GM19452 (cell line): ENCODE results near the gene BCL6.

Experiments used
- ATAC-seq: cut with Tn5 transposase; IDR thresholded peaks from one replicate; pipeline ENCODE4 v1.9.1; 2021; ENCODE audit not compliant: unreplicated experiment

The BCL6 gene

DNA sequence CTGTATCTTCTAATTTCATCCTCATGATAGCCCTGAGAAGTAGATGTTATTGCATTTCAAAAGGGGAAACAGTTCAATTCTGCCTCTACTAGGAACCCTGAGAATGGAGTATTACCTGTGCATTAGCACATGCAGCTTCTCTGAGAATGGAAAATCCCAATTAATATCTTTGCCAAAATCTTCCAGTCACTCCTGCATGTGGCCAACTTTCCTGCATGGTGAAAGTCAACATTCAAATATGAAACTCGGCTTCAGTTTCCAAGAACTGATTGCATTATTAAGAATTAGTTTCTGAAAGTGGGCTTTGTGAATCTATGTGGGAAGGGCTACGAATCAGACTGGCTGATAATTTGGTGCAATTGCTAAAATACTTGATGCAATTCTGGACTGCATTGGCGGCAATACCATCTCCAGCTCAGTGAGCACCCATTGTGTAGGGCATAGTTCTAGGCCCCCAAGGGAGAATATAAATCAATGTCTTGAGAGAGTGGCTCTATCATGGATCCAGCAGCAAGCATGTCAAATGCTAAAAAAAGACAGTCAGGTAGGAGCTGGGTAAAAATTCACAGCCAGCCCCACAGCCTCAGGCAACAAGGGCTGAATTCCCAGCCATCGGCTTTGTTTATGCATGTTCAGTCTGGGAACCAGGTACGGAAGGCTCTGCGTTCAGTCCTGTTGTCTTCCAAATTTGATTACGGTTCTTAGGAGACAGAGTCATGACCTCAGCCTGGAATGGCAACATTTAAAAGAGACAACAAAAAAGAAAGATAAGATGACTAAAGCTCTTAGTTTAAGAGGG is 18.8 kb upstream of the BCL6 start:
- no peak for ATAC-seq

DNA sequence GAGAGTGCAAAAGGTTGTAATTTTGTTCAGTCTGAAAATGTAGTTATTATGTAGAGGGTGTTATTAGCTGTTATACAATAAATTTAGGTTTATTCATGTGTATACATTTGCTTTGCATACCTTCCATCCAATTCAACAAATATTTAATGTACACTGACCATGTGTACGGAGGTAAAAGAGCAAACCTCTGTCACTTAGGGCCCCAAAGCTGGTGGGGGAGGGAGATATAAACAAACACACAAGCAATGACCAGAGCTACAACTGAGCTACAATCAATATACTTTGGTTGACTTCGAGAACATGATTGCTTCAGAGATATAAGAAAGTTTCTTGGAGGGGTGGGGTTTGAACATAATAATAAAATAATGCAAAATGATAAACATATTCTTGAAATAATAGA is 17.5 kb upstream of the BCL6 start:
- no peak for ATAC-seq

DNA sequence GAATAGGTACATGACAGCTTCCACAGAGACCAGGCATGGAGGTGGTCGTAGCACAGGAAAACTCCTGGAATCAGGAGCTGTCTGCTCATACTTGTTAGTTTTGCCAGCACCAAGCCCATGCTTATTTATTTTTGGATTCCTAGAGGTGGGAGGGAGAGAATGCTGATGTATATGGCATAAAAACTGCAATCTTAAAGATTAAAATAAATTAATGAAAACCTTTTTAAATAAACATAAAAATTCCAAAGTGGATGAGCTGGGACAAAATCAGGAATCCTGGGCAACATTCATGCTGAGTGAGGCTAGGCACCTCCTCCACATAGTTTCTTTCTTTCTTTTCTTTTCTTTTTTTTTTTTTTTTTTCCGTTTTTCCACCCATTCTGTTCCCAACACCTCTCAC is 14.3 kb upstream of the BCL6 start:
- ATAC-seq = no peak

DNA sequence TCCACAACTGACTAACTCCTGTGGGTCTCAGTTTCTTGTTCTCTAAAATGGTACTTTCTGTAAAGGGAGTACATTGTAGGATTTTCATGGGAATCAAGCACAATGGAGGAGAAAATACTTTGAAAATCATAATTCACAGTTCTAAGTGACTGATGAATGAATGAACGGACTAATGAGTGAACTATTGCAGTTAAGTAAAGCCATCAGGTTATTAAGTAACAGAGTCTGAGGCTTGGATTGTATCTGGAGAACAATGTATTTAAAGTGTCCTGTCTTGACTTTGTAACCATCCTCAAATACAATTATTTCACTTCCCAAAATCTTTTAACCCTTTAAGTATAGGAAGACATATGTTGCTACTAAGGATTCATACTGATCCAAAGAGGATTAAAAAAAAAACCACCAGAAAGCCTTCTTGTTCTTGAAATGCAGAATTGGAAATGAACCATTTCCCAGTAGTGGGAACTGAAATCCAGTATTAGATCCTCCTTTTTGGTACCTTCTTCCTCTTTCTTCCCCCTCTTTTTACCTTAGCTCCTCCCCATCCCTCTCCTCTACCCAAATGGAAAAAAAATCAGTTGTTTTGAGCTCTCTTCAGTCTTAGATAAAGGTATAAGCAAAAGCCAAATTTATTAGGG is 13.2 kb upstream of the BCL6 start:
- ATAC-seq = no peak

DNA sequence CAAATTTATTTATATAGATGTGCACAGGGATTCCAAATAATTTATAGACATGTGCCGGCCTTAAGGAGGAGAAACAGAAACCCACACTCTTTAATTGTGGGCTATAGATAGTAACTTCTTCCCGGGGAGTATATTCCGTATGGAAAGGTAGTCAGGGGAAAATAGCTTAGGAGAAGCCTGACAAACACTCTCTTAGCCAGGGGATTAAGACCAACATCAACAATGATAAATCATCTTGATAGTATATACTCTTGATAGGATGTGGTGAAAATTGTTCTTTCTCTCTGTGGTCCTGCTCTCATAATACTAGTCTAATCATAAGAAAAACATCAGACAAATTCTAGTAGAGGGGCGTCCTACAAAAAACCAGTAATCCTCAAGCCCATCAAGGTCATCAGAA is 8.2 kb upstream of the BCL6 start:
- no peak for ATAC-seq

DNA sequence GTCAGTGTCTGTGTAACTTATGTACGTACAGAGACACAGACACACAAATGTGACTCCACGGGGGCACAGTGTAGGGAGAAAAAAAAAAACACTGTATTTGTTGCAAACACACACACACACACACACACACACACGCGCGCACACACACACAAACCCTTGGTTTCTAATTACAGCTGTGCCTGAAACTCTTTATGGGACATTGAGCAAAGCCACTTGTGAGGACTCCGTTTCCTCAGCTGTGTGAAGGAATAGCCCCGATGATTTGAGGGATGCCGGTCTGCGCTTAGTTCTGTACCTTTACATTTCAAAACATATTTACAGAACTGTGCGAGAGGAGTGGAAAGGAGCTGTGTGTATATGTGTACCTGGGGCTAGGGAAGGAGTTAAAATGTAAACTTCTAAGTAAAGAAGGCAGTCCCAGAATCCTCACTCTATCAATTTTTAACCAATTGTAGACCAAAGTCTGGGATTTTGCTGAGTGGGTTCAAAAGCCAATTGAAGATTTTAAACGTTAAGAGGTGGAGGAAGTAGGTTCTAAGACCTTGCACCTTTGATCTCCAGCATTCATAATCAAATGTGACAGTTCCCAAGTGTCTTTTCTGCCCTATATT is 5.3 kb upstream of the BCL6 start:
- ATAC-seq = no peak

DNA sequence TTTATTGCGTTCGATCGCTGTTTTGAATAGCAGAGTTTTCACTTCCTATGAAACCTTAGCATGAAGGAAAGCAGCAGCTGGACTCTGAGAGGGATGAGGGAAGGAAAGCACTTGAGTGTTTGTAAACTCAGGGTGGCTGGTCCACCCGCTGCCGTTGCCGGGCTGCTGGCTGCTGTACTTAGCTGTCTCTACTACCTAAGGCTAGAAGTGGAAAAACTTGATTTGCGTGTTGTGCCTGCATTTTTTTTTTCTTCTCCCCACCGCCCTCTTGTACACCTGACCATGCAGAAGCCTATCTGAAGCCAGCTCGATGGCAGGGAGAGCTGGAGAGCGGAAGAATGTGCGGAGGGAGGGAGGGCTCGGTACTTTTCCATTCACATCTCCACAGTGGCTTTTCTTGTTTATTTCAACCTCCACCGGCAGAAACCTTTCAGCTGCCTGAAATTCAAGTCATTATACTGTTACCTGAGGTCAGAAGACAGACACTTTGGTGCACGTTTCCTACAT is 4.8 kb upstream of the BCL6 start:
- no peak for ATAC-seq

DNA sequence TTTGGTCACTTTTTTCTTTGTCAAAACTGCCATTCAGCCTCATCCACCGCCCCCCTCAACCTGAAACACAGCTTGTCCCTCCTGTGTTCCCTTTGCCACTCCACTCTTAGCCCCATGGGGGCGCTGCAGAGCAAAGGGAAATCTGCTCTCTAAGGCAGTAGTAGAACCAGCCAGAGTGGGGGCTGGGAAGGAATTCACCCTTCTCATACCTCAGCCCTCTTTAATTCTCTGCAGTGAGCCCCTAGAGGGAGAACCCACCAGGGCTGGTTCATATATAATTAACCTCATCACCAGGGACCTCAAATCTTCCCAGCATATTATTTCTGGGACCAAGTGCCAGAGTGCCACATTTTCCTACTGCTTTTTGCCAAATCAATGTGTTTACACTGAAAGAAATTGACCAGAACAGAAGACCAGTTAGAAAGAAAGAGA is 2.8 kb upstream of the BCL6 start:
- ATAC-seq = no peak

DNA sequence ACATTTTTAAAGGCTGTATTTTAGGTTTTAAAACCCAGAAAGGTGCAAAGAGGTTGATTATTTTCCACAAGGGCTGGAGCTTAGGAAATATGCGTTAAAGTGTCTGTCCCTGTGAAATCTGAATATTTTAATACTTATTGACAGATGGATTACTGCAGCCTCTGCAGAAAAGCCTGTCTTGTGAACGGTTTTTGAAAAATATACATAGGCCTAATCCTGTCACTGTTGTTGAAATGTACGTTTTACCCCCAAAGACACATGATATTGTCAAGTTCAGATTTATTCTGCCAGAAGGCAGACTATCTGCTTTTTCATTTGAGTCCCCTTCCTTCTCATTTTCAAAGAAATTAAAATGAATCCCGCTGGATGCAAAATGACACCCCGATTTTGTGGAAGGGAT is 2.2 kb upstream of the BCL6 start:
- no peak for ATAC-seq

DNA sequence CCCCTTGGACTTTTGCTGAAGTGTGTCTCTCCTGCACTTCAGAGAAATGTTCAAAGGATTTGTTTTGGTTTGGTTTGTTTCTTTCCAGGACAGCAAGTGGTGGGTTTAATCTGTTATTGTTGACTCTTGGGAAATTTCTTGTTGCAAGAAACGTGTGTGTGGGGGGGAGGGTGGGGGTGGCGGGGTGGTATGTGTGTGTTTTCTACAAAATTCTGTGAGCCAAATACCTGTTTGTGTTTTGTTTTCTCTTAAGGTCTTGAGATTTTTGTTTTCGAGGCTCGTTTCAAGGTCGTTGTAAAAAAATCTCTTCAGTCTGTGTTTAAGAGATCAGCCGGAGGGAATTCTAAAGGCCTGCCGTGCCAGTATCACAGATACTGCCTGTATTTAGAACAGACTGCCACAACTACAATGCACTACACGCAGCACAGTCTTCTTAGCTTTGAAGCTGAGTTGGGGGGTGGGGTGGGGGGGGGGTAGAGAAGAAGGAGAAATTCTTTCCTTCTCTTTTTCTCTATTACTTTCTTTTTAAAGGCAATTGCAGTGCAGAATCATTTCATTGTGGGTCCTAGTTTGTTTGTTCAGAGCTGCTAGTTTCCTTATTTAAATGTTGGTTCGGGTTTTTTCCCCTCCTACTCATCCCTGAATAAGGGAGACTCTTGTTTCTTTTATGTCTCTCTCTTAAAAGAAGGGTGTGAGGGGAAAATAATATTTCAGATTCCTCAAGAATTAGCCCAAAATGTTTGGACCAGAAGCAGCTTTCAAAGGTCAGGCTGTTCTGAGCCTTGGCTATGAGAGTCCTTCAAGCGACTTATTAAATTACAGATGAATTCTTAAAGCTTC is 1.4 kb upstream of the BCL6 start:
- ATAC-seq = no peak

DNA sequence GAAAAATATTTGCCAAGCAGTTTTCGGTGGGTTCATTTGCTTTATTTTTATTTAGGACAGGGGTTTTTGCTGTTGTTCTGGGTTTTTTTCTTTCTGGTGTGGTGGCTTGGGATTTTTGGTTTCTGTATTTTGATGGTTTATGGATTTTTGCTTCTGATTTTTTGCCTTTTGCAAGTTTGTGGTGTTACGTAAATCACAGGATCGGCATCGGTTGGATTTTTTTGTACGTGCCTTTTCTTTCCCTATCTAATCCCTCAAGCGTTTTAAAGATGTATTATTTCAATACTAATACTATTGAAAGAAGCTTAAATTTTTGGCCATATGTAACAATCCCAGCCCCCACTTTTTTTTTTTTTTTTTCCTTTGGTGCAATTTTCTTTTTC is 782 bp upstream of the BCL6 start:
- ATAC-seq = no peak

DNA sequence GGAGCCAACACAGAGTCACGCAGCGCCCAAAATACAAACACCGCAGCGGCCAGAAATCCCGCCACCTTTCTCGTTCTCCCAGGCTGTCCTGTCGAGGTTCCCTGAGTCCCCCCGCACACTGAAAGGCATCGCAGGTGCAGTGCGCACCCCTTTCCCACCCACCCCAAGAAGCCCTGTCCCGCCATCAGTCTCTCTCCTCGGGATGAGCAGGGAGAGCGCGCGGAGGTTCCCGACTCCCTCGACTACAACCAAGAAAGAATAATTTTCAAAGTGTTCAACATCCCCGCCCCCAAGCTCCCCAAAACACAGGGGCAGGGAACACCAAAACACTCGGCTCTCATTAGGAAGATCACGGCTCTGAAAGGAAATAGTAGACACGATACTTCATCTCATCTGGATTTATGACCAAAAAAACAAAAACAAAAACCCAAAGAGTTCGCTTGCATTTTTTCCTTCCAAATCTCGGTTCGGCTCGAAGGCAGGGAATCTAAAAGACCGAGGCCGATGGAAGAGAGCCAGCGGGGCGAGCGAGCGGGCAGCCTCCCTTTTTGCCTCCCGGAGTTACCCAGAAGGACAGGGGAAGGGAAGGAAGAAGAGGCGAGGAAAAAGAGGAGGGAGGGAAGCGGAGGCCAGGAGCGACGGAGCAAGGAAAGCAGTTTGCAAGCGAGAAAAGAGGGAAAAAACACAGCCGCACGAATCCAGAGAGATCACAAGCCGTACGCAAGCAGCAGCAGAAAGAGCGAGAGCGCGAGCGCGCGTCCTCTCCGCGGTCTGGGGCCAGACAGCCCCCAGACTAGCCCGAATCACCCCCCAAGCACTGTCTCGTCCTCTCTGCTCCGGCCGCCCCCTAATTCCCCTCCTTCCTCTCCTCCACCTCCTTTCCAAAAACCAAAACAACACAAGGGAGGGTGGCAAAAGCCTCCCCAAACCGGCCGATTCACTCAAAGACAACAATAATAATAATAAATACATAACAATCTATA is 808 bp downstream of the BCL6 start:
- no peak for ATAC-seq

DNA sequence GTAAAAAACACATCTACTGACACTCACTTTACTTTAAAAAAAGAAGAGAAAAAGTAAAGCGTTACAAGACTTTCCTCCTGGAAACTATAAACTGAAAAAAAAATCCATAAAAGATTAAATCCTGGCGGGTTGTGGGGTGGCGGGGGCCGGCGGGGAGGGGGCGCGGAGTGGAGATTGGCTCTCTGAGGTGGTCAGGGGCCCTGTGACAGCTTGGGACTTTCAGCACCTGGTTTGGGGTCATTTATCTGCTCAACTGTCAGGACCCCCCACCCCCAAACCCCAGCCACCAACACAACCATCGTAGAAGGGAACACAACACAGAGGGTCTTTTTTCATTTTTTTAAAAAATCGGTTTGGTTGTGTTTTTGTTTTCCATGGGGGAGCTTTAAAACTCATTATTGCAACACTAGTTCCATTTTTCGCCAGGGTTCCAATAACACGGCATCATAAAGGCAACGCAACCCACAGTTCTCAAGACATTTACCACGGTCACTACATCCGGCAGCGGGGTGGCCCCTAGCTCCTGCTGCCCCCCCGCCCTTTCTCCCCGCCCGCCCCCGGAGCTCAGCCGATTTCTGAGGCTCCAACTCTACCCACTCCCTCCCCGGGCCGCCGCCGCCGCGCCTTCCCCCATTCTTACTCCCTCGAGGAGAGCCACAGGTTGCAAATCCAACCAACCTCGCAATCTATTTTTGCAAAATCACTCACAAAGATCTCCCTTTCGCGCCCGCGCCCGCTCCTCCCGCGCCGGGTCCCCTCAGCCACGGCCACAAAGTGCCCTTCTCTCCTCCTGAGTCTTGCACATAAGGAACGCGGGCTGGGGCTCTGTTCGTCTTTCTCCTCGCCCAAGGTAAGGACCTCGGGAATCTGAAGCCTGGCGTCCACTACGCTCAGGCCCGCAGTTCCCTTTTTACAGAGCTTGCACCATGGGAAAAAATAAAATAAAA is 1.8 kb downstream of the BCL6 start:
- no peak for ATAC-seq

DNA sequence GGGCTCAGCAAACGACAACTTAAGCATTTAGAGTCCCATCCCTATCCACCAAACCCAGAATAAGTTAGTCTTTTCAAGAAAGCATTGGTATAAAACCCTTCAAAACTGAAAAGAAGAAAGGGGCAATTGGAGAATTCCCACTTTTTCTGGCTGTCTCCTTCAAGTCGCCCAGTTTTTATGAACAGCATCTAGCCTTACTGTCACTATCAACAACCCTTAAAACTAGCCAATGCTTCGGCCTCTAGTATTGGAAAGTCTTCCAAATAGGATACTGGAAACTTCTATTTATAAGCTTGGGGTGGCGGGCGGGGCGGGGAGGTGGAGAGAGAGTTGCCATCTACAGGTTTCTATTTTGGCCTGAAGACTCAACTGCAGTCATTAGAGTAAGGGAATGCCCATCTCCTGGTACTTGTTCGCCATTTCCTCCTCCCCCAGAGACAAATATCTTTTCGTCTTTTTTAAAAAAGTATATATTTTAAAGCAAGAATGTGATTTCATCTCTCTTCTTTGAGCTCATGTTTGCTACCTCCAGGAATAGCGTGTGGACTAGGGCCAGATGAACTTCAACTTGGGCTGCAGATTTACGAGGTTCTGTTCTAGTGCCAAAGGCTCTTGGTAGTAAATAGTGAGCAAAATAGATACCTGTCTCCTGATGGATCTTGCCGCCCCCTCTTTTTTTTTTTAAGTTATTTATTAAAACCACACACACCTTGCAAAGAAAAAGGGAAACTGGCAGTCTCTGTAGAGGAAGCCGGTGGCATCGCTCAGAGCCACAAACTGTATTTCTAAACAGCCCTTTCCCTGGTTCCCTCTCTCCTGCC is 2.7 kb downstream of the BCL6 start:
- ATAC-seq = no peak

DNA sequence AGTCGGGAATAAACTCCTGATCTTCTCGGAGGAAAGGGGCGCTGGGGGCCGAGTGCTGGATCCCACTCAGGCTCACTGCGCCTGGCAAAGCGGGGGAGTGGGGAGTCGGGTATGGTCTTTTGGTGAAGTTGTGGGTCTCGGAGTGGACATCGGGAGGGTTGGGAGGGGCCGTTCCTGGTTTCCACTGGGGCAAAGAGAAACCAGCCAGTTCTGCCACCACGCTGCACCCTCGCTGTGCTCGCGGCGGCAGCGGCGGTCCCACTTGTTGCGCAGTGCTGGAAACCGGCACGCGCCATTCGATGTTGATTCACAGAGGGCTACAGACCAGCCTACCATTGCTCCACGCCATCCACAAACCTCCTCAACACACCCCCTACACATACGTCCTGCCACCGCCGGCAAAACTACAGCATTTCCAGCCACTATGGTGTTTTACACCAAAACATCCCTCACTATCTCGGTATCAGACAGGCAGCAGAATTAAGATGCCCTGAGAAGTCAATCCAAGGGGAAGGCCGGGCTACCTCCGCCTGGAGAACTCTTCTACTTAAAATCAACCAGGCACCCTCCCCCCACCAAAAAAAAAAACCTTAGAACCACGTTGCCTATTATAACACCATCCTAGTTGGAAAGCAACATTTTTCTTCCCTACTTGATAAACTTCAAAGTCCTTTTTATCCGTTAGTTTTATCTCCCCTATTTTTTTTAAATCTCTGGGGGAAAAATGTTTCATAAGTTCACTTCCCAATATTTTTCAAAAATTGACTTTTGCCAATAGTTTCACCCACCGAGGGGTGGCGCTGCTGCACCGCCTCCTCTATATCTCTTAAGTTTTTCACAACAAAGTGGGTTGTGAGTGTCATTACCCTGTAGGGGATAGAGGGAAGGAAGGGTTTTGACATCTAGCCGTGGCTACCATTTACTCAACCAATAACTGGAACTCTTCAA is 3.6 kb downstream of the BCL6 start:
- no peak for ATAC-seq

DNA sequence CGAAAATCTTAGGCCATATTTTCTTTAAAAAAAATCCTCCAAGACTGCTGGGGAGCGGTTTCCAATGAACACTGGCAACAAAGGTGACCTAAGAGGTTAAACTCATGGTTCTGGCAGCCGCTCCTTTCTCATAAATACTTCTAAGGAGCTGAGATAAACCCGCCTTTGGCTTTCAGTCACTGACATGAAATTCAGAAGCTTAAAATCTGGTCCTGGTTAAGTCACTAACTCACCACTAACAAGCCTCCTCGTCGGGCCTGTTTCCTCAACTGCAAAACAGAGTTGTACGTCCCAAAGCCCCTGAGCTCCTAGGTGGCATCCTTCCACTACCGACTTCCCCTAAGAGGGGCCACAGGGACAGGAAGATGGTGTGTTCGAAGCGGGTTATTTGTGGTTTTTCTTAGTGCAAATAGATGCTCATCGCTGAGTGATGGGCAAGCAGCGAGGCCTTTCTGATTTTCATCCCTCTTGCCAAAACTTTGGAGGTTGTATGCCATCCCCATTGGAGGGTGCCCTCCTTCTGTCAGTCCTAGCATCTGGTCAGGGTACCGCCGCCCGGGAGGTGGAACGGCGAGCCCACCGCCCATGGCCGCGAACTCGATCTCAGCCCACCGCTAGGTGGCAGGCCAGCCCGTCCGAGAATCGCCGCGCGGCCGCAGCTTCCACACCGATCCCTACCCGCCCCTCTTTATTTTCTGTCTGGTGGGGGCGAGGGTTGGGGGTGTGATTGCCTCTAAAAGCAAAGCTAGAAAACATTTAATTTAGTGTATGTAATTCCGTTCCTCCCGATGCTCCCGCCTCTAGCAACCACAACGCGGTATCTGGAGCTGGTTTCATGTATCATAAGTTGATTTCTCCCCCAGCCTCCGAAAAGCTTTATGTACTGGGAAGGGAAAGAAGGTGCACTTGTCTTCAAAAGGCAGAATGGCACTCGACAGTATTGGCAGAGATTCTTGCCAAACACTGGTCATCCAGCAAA is 4.6 kb downstream of the BCL6 start:
- ATAC-seq = no peak
